HCT116 (cell line): ENCODE data around the gene GCNT4. TPM values are rescaled to one million over a fixed set of nuclear protein-coding genes. Genes with fewer than 3 reads are reported as not detected.

ENCODE experiments used
- ATAC-seq: fragments of 200-7000 bp; cut with Tn5 transposase; 2 replicates; pipeline ENCODE4 v1.9.1; 2020; ENCODE audit warnings: mild to moderate bottlenecking, moderate library complexity
- BruUV-seq: library from RNA; stranded (reverse); fragments of 400-500 nt; replicated peaks from 2 replicates; lab custom pipeline; 2021; lab: Mats Ljungman, UMichigan
- CTCF ChIA-PET: fragments of 300-600 bp; sonication (Branson Sonifier 250); formaldehyde crosslinking; loops from one replicate; lab custom pipeline; 2021; ENCODE audit warnings: antibody characterized with exemption; lab: Charles Lee
- POLR2A ChIA-PET: fragments of 300-600, 350-600 bp; sonication (Branson Sonifier 250); formaldehyde crosslinking; loops from one replicate; lab custom pipeline; 2021; ENCODE audit warnings: antibody characterized with exemption; lab: Charles Lee
- RAD21 ChIA-PET, 2 experiments: fragments of 300-600 bp; sonication (Branson Sonifier 250); formaldehyde crosslinking; loops; one replicate each; lab custom pipeline; 2023; ENCODE audit warnings: low total read pairs in 2 of 2; ENCODE audit not compliant: uncharacterized antibody in 2 of 2, unreplicated experiment in 2 of 2, low non-redundant PET in 1 of 2; lab: Charles Lee
- DNase-seq: peaks from one replicate; pipeline ENCODE4 v3.0.0-alpha.2; 2010; ENCODE audit warnings: low read depth, low spot score
- H2AFZ ChIP-seq: fragments of 200-600 bp; shearing (Covaris generic), sonication (generic); 2 replicates; pipeline ENCODE4 v1.6.1; 2017; ENCODE audit warnings: low read depth, mixed run types, mixed read lengths, antibody characterized with exemption, low read length; ENCODE audit not compliant: poor library complexity, severe bottlenecking
- H3K27ac ChIP-seq: 2 replicates; pipeline ENCODE4 v1.5.1; 2012; ENCODE audit warnings: low read depth, low read length
- H3K27me3 ChIP-seq: fragments of 200-600 bp; sonication (generic); 2 replicates; pipeline ENCODE4 v1.6.1; 2016; ENCODE audit warnings: mixed run types, low read length, mixed read lengths; ENCODE audit not compliant: insufficient read depth
- H3K36me3 ChIP-seq, 2 experiments: fragments of 200-500 bp in 1 of 2; fragments of 200-600 bp in 1 of 2; sonication (Bioruptor generic) in 1 of 2; sonication (generic) in 1 of 2; 2 replicates each; pipeline versions ENCODE4 v1.5.1 to v1.6.1; 2014 to 2016; ENCODE audit warnings: low read length in 2 of 2, inconsistent platforms in 1 of 2, mixed read lengths in 1 of 2, mixed run types in 1 of 2; ENCODE audit not compliant: insufficient read depth in 2 of 2, control insufficient read depth in 1 of 2
- H3K4me1 ChIP-seq, 2 experiments: fragments of 200-600 bp in 1 of 2; sonication (generic) in 1 of 2; 2 replicates each; pipeline versions ENCODE4 v1.5.1 to v1.6.1; 2012 to 2017; ENCODE audit warnings: low read length in 2 of 2, inconsistent platforms in 1 of 2, mild to moderate bottlenecking in 1 of 2, mixed read lengths in 1 of 2, mixed run types in 1 of 2, moderate library complexity in 1 of 2; ENCODE audit not compliant: insufficient read depth in 2 of 2, control insufficient read depth in 1 of 2
- H3K4me2 ChIP-seq: fragments of 200-600 bp; sonication (generic); 2 replicates; pipeline ENCODE4 v1.6.1; 2017; ENCODE audit warnings: mixed run types, low read length, mixed read lengths
- H3K4me3 ChIP-seq, 2 experiments: fragments of 200-600 bp in 1 of 2; sonication (generic) in 1 of 2; replicated peaks in 1 of 2; 2 replicates each; pipeline ENCODE4 v1.5.1; 2011 to 2016; ENCODE audit warnings: low read length in 2 of 2, control low read depth in 1 of 2, low read depth in 1 of 2, mild to moderate bottlenecking in 1 of 2, mixed read lengths in 1 of 2, mixed run types in 1 of 2
- H3K79me2 ChIP-seq: fragments of 200-600 bp; sonication (generic); 2 replicates; pipeline ENCODE4 v1.6.1; 2017; ENCODE audit warnings: mild to moderate bottlenecking, mixed run types, low read length, moderate library complexity, mixed read lengths; ENCODE audit not compliant: insufficient read depth
- H3K9ac ChIP-seq: fragments of 200-600 bp; sonication (generic); 2 replicates; pipeline ENCODE4 v1.6.1; 2016; ENCODE audit warnings: low read length, mixed read lengths
- H3K9me2 ChIP-seq: fragments of 200-600 bp; sonication (generic), shearing (Covaris generic); 2 replicates; pipeline ENCODE4 v1.6.1; 2017; ENCODE audit warnings: mixed run types, mild to moderate bottlenecking, moderate library complexity; ENCODE audit not compliant: insufficient read depth
- H3K9me3 ChIP-seq, 2 experiments: fragments of 200-500 bp in 1 of 2; fragments of 200-600 bp in 1 of 2; sonication (Bioruptor generic) in 1 of 2; sonication (generic) in 1 of 2; 2 replicates each; pipeline ENCODE4 v1.6.1; 2014 to 2017; ENCODE audit warnings: low read length in 2 of 2, mixed read lengths in 2 of 2, inconsistent platforms in 1 of 2, low read depth in 1 of 2, mild to moderate bottlenecking in 1 of 2, mixed run types in 1 of 2, moderate library complexity in 1 of 2; ENCODE audit not compliant: control insufficient read depth in 1 of 2, insufficient read depth in 1 of 2
- H4K20me1 ChIP-seq: fragments of 200-600 bp; sonication (generic), shearing (Covaris generic); 2 replicates; pipeline ENCODE4 v1.6.1; 2017; ENCODE audit warnings: mixed run types, mild to moderate bottlenecking, moderate library complexity; ENCODE audit not compliant: insufficient read depth
- CEBPB ChIP-seq: IDR thresholded peaks from 2 replicates; pipeline ENCODE4 v1.6.1; 2012; ENCODE audit warnings: low read depth
- CTCF ChIP-seq, 3 experiments: fragments of 200-600 bp in 1 of 3; sonication (generic) in 1 of 3; IDR thresholded peaks in 2 of 3; conservative IDR thresholded peaks in 1 of 3; 2 replicates each; pipeline ENCODE4 v1.5.1; 2012 to 2017; ENCODE audit warnings: low read depth in 2 of 3, low read length in 2 of 3, antibody characterized with exemption in 1 of 3, borderline replicate concordance in 1 of 3, control low read depth in 1 of 3, mild to moderate bottlenecking in 1 of 3, mixed read lengths in 1 of 3, mixed run types in 1 of 3, moderate library complexity in 1 of 3; ENCODE audit not compliant: insufficient read depth in 1 of 3
- EGR1 ChIP-seq: IDR thresholded peaks from 2 replicates; pipeline ENCODE4 v1.6.1; 2012; ENCODE audit warnings: low read depth
- ELF1 ChIP-seq: IDR thresholded peaks from 2 replicates; pipeline ENCODE4 v1.6.1; 2012; ENCODE audit warnings: low read depth, borderline replicate concordance
- EZH2 ChIP-seq: fragments of 200-600 bp; sonication (generic); IDR thresholded peaks from 2 replicates; pipeline ENCODE4 v1.6.1; 2017; ENCODE audit warnings: antibody characterized with exemption, mixed run types
- EZH2phosphoT487 ChIP-seq: fragments of 200-600 bp; IDR thresholded peaks from 2 replicates; pipeline ENCODE4 v1.6.1; 2018; ENCODE audit warnings: antibody characterized with exemption, borderline replicate concordance
- POLR2AphosphoS5 ChIP-seq: IDR thresholded peaks from 2 replicates; pipeline ENCODE4 v1.6.1; 2011; ENCODE audit warnings: mild to moderate bottlenecking, low read depth, low read length, moderate library complexity
- RAD21 ChIP-seq: IDR thresholded peaks from 2 replicates; pipeline ENCODE4 v1.6.1; 2012; ENCODE audit warnings: low read depth, mild to moderate bottlenecking
- SIN3A ChIP-seq: IDR thresholded peaks from 2 replicates; pipeline ENCODE4 v1.6.1; 2012; ENCODE audit warnings: low read depth
- YY1 ChIP-seq: IDR thresholded peaks from 2 replicates; pipeline ENCODE4 v1.6.1; 2011; ENCODE audit warnings: low read length, low read depth, moderate library complexity, mild to moderate bottlenecking; ENCODE audit not compliant: insufficient replicate concordance; ENCODE audit errors: extremely low read depth
- ZFX ChIP-seq: fragments of 450-650 bp; IDR thresholded peaks from 2 replicates; pipeline ENCODE4 v1.6.1; 2017
- ZNF274 ChIP-seq: fragments of 200-500 bp; sonication (Bioruptor generic); IDR thresholded peaks from 2 replicates; pipeline ENCODE4 v1.6.1; 2014; ENCODE audit warnings: mild to moderate bottlenecking, low read depth, low read length, inconsistent platforms
- intact Hi-C: fragments of 100-400 bp; cut with micrococcal nuclease; formaldehyde crosslinking; loops from 2 replicates; pipeline ENCODE4 v1.10.0; 2022
- total RNA-seq: library from RNA; stranded (reverse); gene quantifications from one replicate; pipeline ENCODE4 v1.2.1, GENCODE V29; 2021; ENCODE audit not compliant: unreplicated experiment
- TF ChIP-seq, protein P1 (sequence below): IDR thresholded peaks from 2 replicates; pipeline ENCODE4 v1.6.1; 2012
- TF ChIP-seq, protein P2 (sequence below): IDR thresholded peaks from 2 replicates; pipeline ENCODE4 v1.6.1; 2012

Gene GCNT4
- total RNA-seq, 1 experiment from 2014 or later: 0.07 TPM

DNA sequence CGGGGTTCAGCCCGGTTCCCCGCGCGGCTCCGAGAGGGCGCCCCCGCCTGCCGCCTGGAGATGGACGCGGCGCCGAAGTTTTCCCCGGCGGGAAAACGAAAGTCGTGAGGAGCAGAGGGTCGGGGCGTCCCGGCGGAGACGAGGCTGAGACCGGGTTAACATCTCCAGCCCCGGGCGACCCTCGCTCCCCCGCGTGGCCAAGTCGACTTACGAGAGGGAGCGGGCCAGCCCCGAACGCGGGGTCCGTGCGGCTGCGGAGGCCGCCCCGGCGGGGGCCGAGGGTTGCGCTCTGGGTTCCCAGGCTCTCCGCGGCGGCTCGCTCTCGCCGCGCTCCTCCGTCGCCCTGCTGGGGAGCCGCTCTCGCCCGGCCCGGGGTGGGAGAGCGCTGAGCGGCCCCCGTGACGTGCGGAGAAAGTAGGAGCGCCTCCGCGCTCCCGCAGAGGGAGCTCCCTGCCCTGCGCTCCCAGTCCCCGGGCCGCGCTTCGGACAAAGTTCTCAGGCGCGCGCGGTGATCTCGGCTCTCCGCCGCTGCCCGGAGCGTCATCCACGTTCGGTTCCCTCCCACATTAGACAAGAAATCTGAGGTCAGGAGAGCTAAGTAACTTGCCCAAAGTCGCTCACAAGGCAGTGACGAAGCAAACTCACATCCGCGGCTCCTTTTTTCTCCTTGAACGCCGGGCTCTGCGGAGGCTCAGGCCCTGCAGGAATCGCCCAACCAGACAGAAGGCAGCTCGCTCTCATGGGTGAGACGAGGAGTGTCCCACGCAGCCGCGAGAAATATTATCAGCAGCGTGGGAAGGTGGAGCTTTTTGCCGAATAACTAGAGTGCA lies 1.2 kb upstream of the GCNT4 start:
- peaks cover 3 to 21% of the 10 kb centered on the region in 2 experiments; a peak in 3 of 4 replicates for H3K4me1 ChIP-seq
- no peaks in the 10 kb centered on the region for H3K36me3 ChIP-seq
- peak; percentile 67 for ATAC-seq
- H3K79me2 ChIP-seq: no peaks in the 10 kb centered on the region
- intact Hi-C loops: loop anchor here (10.0 kb wide), 1 partner anchor 1201 kb away; no protein-coding TSS in a partner anchor
- peak overlapping the region; percentile 39; the same call in 1 of the 2 replicates for H3K9ac ChIP-seq
- no peaks in the 10 kb centered on the region for H4K20me1 ChIP-seq
- no peaks in the 10 kb centered on the region for H3K9me2 ChIP-seq
- no peak for DNase-seq
- CTCF ChIA-PET: interaction anchor here (1.0 kb wide), 1 partner anchor 122 kb away, joined by 3 read pairs; no protein-coding TSS in a partner anchor
- H3K4me2 ChIP-seq: peak overlapping the region; percentile 76
- H3K9me3 ChIP-seq: no peaks in the 10 kb centered on the region
- no TSS peak for BruUV-seq
- H3K27me3 ChIP-seq: no peaks in the 10 kb centered on the region
- H2AFZ ChIP-seq: peak overlapping the region; percentile 97
- H3K4me3 ChIP-seq: peak overlapping the region; percentile 56 to 67
- POLR2A ChIA-PET: no interaction called here
- no peak overlapping the region for H3K27ac ChIP-seq
- RAD21 ChIA-PET: no interaction called here
- TF ChIP-seq SIN3A: no peak
- TF ChIP-seq RAD21: peak; percentile 27; the same call in 1 of the 2 replicates
- TF ChIP-seq CTCF (IDR thresholded peaks at IDR 0.05 in 2 of 3, conservative IDR thresholded peaks at IDR 0.05 in 1 of 3; ENCODE audit: borderline replicate concordance in 1 of 3, insufficient read depth in 1 of 3, low read depth in 2 of 3, low read length in 2 of 3): 0 out of 6 replicates have a peak, but pooled peaks of 1 of the 3 experiments have one; percentile 4

DNA sequence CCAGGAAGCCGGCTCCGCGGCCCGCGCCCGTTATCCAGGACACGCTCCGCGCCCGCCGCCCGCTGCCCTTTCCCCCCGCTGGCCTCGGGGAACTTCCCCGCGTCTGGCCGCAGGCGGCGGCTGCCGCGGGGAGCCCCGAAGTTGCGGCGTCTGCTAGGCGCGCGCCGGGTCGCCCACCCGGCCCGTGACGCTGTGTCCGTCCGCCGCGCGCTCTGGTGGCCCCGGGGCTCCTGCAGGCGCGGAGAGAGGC lies 621 bp upstream of the GCNT4 start:
- peak overlapping the region; percentile 76 for H3K4me2 ChIP-seq
- H3K36me3 ChIP-seq: no peaks in the 10 kb centered on the region
- H3K9me3 ChIP-seq: no peaks in the 10 kb centered on the region
- no peaks in the 10 kb centered on the region for H3K27me3 ChIP-seq
- ATAC-seq: no peak
- peak overlapping the region; percentile 56 to 67 for H3K4me3 ChIP-seq
- H2AFZ ChIP-seq: no peak overlapping the region
- peak overlapping the region; percentile 39; the same call in 1 of the 2 replicates for H3K9ac ChIP-seq
- CTCF ChIA-PET: interaction anchor here (1.0 kb wide), 1 partner anchor 121 kb away, joined by 3 read pairs; no protein-coding TSS in a partner anchor
- intact Hi-C loops: loop anchor here (10.0 kb wide), 1 partner anchor 1202 kb away; no protein-coding TSS in a partner anchor
- BruUV-seq: no TSS peak
- no peak for DNase-seq
- no peaks in the 10 kb centered on the region for H3K9me2 ChIP-seq
- RAD21 ChIA-PET: no interaction called here
- H3K4me1 ChIP-seq: peaks cover 3 to 21% of the 10 kb centered on the region in 2 experiments; a peak in 3 of 4 replicates
- H3K79me2 ChIP-seq: no peaks in the 10 kb centered on the region
- POLR2A ChIA-PET: no interaction called here
- no peaks in the 10 kb centered on the region for H4K20me1 ChIP-seq
- H3K27ac ChIP-seq: no peak overlapping the region
- no peak for TF ChIP-seq ELF1
- no peak for TF ChIP-seq CTCF (IDR thresholded peaks at IDR 0.05 in 2 of 3, conservative IDR thresholded peaks at IDR 0.05 in 1 of 3; ENCODE audit: borderline replicate concordance in 1 of 3, insufficient read depth in 1 of 3, low read depth in 2 of 3, low read length in 2 of 3)
- no peak for TF ChIP-seq POLR2AphosphoS5
- TF ChIP-seq, protein P1, sequence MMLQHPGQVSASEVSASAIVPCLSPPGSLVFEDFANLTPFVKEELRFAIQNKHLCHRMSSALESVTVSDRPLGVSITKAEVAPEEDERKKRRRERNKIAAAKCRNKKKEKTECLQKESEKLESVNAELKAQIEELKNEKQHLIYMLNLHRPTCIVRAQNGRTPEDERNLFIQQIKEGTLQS: no peak
- no peak for TF ChIP-seq ZNF274
- TF ChIP-seq EZH2: no peak
- no peak for TF ChIP-seq CEBPB
- no peak for TF ChIP-seq EZH2phosphoT487
- TF ChIP-seq, protein P2, sequence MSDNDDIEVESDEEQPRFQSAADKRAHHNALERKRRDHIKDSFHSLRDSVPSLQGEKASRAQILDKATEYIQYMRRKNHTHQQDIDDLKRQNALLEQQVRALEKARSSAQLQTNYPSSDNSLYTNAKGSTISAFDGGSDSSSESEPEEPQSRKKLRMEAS: no peak
- TF ChIP-seq SIN3A: no peak
- TF ChIP-seq YY1: no peak
- no peak for TF ChIP-seq ZFX
- TF ChIP-seq EGR1: no peak
